ENCODE results near the gene SPATA19. TPM values are rescaled to one million over a fixed set of nuclear protein-coding genes. Genes with fewer than 3 reads are reported as not detected.

SPATA19 gene
- total RNA-seq, result not detected

- DNase-seq, result no peak
These were observed at the start of gene SPATA19 for GRCh38 chr11:133845413-133845812. TSS of gene SPATA19 (minus strand) at chr11:133845513. CDS start at chr11:133845446, 67 bp downstream.

GRCh38 chr11:133895061-133895479 is 49.8 kb upstream of the SPATA19 start:
- peak; percentile 38 for DNase-seq

GRCh38 chr11:133893381-133893780 is 48.1 kb upstream of the SPATA19 start:
- DNase-seq, result no peak

- no peak for DNase-seq
These were observed 47.5 kb upstream of the SPATA19 start for GRCh38 chr11:133892584-133893380.

- DNase-seq, result no peak
These were observed 46.8 kb upstream of the SPATA19 start for GRCh38 chr11:133892126-133892525.

- no peak for DNase-seq
These were observed 44.6 kb upstream of the SPATA19 start for GRCh38 chr11:133889893-133890292.

GRCh38 chr11:133889188-133889587 is 43.9 kb upstream of the SPATA19 start:
- DNase-seq, result no peak

- no peak for DNase-seq
These were observed 42.5 kb upstream of the SPATA19 start for GRCh38 chr11:133887692-133888332.

- no peak for DNase-seq
These were observed 40.7 kb upstream of the SPATA19 start for GRCh38 chr11:133886029-133886428.

- no peak for DNase-seq
These were observed 26.8 kb upstream of the SPATA19 start for GRCh38 chr11:133872160-133872559.

- no peak for DNase-seq
These were observed 22.1 kb upstream of the SPATA19 start for GRCh38 chr11:133867456-133867855.

GRCh38 chr11:133865466-133865865 is 20.2 kb upstream of the SPATA19 start:
- DNase-seq, result no peak

GRCh38 chr11:133864756-133865155 is 19.4 kb upstream of the SPATA19 start:
- DNase-seq, result no peak

- no peak for DNase-seq
These were observed 14.8 kb upstream of the SPATA19 start for GRCh38 chr11:133860151-133860550.

GRCh38 chr11:133854330-133854960 is 9.1 kb upstream of the SPATA19 start:
- peak; percentile 24 for DNase-seq

- no peak for DNase-seq
These were observed 1.1 kb downstream of the SPATA19 start for GRCh38 chr11:133844217-133844616.

GRCh38 chr11:133843454-133843987 is 1.8 kb downstream of the SPATA19 start:
- DNase-seq, result no peak

GRCh38 chr11:133842730-133843129 is 2.6 kb downstream of the SPATA19 start:
- DNase-seq, result no peak

- no peak for DNase-seq
These were observed 3.3 kb downstream of the SPATA19 start for GRCh38 chr11:133842053-133842452.

- DNase-seq, result no peak
These were observed 3.9 kb downstream of the SPATA19 start for GRCh38 chr11:133841279-133842043.

GRCh38 chr11:133840479-133840941 is 4.8 kb downstream of the SPATA19 start:
- no peak for DNase-seq

All from tongue (tissue), 2 donors.